ENCODE results near the gene TRIM32.
A peak's percentile ranks its signal among the peaks of the same experiment; 100 is the strongest.

Gene TRIM32

DNA sequence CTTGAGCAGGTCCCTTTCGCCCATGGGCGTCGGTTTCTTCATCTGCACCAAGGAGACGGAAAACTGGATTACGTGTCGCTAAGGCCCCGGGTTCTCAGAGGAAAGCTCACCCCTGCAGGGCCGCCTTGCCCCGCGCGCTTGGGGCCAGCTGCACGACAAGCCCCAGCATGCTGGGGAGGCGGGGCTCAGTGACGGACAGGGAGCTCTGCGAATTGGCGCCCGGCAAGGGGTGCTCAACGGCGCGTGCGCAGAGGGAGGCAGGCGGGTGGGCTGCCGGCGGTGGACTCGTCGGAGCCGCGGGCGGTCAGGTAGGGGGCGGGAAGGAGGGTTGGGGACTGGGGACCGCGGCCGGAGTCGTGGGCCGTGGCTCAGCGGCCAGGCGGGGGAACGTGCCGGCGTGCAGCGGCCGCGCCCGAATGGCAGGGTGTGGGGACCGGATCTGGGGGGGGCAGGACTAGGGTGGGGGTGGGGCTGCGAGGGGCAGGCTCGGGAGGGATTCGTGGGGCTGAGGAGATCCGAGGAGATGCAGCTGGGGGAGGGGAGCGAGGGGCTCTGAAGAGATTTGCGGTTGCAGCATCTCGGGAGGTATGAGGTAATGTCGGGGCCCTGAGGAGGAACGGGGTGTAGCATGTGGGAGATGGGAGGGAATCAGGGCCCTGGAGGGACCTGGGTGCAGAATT, at the start of gene TRIM32:
TSS of gene TRIM32 (plus strand) at position 232 of the 680 bp plus-strand sequence. CDS start 10,438 bp downstream, outside the sequence.
- peak; percentile 67 for DNase-seq

- DNase-seq, result no peak
These were observed 47.8 kb upstream of the TRIM32 start for GRCh38 chr9:116639251-116639741.

DNA sequence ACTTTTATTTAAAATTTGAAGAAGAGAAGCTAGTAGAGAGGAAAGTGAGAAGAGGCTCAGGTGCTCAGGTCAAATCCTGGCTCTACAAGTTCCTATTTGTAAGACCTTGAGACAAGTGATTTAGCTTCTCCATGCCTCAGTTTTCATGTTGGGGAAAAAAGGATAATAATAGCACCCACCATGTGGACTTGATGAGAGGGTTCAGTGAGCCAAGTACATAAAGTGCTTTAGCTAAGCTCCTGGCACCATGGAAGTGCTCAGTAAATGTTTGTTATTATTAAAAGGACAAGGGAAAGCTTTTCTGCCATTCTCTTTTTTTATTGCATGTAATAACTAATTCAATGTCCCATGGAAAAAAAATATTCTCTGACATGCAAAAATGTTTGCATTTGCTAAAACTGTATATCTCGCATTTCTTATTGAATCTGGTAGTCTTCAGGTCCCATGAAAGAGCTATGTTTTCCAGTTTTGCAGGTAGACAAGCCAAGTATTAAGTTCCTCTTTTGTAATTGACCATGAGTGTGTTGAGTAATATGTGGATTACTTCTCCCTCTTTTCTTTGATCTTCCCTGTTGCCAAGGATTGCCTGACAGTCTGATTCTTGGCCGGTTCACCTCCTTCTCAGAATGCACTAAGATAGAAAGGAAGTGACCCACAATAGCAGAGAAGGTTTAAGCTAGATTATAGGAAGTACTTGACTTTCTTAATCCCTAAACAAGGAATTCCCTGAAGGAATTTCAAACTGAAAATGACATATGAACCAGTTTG, 45.6 kb upstream of the TRIM32 start:
- DNase-seq, result no peak

- no peak for DNase-seq
These were observed 43.4 kb upstream of the TRIM32 start for GRCh38 chr9:116643691-116644090.

- no peak for DNase-seq
These were observed 42.9 kb upstream of the TRIM32 start for GRCh38 chr9:116644091-116644688.

DNA sequence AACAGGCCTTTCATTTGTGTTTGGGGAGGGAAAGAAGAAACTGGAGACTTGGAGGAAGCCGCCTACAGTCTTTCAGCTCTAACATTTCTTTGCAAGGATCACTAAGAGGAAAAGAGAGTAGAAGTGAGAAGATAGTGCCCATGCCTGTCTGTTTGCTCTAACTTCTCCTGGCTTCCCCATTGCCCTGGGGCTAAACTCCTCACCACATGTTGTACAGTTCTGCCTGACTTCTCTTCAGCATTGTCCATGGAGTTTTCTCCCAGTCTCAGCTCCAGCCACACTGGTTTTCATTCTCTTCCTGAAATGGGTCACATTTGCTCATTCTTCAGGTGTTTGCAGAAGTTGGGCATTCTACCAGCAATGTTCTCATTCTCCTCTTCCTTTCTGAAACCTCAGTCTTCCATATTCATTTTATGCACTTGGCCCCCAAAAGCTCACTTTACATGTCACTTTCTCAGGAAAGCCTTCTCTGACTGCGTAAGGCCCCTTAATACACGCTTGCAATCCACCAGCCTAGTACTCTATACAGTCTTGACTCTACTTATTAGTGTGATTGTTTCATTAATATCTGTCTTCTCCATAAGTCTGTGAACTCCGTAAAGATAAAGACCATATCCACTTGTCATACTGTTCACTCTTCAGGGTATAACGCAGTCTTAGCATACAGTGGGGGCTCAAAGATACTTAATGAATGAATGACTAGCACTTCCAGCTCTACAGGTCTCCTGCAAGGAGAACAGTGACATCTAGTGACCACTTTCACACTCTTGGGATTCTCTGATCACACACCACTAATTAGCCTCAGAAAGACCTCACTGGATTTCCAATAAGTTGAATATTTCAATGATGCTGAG, 40.2 kb upstream of the TRIM32 start:
- no peak for DNase-seq

- DNase-seq, result no peak
These were observed 39.6 kb upstream of the TRIM32 start for GRCh38 chr9:116647515-116647809.

DNA sequence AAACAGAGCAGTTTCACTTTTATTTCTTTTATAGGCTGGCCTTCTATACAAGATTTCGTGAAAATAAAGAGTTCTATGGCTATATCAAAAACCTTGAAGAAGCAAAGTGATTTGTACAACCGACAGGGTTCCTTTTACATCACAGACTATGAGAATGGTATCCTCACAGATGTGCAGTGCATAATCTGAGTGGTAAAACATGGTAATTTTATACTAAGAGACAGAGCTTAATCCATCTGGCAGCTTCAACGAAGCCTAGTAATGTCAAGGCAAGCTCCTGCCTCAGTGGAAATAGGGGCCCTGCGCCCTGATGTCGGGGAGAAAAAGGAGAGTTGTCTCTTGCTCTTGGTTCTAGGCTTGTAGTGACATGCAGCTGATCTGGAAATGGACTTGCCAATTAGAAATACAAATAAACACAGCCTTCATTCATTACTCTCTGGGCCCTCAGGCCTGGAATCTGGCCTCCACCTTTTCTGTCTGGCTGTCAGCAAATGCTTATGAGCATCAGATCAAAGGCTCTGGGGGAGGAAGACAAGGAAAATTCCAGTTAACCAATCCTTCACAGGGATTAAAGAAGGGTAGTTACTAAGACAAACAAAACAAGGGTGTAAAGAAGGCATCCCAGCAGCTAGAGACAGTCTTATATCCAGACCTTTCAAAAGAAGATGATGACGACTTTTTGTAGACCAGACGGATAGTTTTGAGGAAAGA, 33.6 kb upstream of the TRIM32 start:
- no peak for DNase-seq

- DNase-seq, result no peak
These were observed 33.1 kb upstream of the TRIM32 start for GRCh38 chr9:116654059-116654355.

- DNase-seq, result no peak
These were observed 30.6 kb upstream of the TRIM32 start for GRCh38 chr9:116656501-116656971.

- no peak for DNase-seq
These were observed 30.1 kb upstream of the TRIM32 start for GRCh38 chr9:116656977-116657376.

GRCh38 chr9:116658265-116658664, 28.8 kb upstream of the TRIM32 start:
- no peak for DNase-seq

GRCh38 chr9:116661037-116661954, 25.8 kb upstream of the TRIM32 start:
- DNase-seq, result peak; percentile 0

GRCh38 chr9:116662646-116663310, 24.3 kb upstream of the TRIM32 start:
- DNase-seq, result no peak

GRCh38 chr9:116663581-116663980, 23.5 kb upstream of the TRIM32 start:
- no peak for DNase-seq

GRCh38 chr9:116668970-116669695, 18.0 kb upstream of the TRIM32 start:
- DNase-seq, result no peak

DNA sequence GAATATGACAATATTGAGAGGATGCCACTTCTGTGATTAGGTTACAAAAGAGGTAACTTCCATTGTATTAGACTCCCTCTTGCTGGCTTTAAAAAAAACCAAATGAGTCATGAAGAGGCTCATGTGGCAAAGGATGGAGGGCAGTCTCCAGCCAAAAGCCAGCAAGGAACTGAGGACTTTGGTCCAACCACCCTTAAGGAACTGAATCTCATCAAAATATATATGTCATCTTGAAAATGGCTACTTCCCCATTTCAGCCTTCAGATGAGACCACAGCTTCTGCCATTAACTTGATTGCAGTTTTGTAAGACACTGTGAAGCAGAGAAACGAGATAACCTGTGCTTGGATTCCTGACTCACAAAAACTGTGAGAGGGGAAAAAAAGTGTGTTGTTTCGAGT, 15.5 kb upstream of the TRIM32 start:
- no peak for DNase-seq

- DNase-seq, result no peak
These were observed 13.7 kb upstream of the TRIM32 start for GRCh38 chr9:116673375-116673774.

- DNase-seq, result no peak
These were observed 12.7 kb upstream of the TRIM32 start for GRCh38 chr9:116674210-116674980.

Measured in NCI-H446 treated with DMSO at 0.1 percent for 48 hours (cell line).